Activated CD4-positive, alpha-beta T cell treated with anti-CD3 and anti-CD28 coated beads for 1 hour (primary cell): ENCODE data around the gene DNAJC16.
"Not testable (repeated sequence)": the region's sequence is repeated elsewhere in the genome, so short reads cannot be mapped to it uniquely, and the experiment has no call there.

ENCODE experiments used
- DNase-seq: peaks from one replicate; pipeline ENCODE4 v3.0.0-alpha.2; 2020

The DNAJC16 gene

GRCh38 chr1:15584489-15585363 lies 58.1 kb downstream of the DNAJC16 start, which contains the start of gene AGMAT:
AGMAT (minus strand) TSS chr1:15585051; CDS start chr1:15584967, 84 bp downstream.
- peak; percentile 36 for DNase-seq

GRCh38 chr1:15592285-15592684 lies 65.6 kb downstream of the DNAJC16 start:
- no peak for DNase-seq

- DNase-seq = no peak
These were observed 69.4 kb downstream of the DNAJC16 start for GRCh38 chr1:15595809-15596617.

- no peak for DNase-seq
These were observed 71.8 kb downstream of the DNAJC16 start for GRCh38 chr1:15598436-15598835.

GRCh38 chr1:15603050-15603965 lies 76.7 kb downstream of the DNAJC16 start:
- DNase-seq = peak; percentile 86

GRCh38 chr1:15603966-15604282 lies 77.3 kb downstream of the DNAJC16 start:
- DNase-seq = not testable (repeated sequence)

GRCh38 chr1:15604400-15604799 lies 77.8 kb downstream of the DNAJC16 start:
- not testable (repeated sequence) for DNase-seq

GRCh38 chr1:15605398-15606383 lies 79.0 kb downstream of the DNAJC16 start:
- no peak for DNase-seq

GRCh38 chr1:15609631-15610030 lies 83.0 kb downstream of the DNAJC16 start:
- DNase-seq = no peak

GRCh38 chr1:15610167-15610566 lies 83.5 kb downstream of the DNAJC16 start:
- no peak for DNase-seq

- DNase-seq = no peak
These were observed 89.9 kb downstream of the DNAJC16 start for GRCh38 chr1:15616373-15617172.

- DNase-seq = peak; percentile 91
These were observed 90.8 kb downstream of the DNAJC16 start, which contains the start of gene DDI2 for GRCh38 chr1:15617173-15618076. DDI2 (plus strand) TSS chr1:15617458; CDS start chr1:15617671, 213 bp downstream.

GRCh38 chr1:15618077-15618654 lies 91.5 kb downstream of the DNAJC16 start:
- no peak for DNase-seq

GRCh38 chr1:15618655-15619525 lies 92.2 kb downstream of the DNAJC16 start:
- no peak for DNase-seq

- DNase-seq = no peak
These were observed 93.5 kb downstream of the DNAJC16 start for GRCh38 chr1:15620155-15620545.

- no peak for DNase-seq
These were observed 94.4 kb downstream of the DNAJC16 start for GRCh38 chr1:15620902-15621682.

GRCh38 chr1:15621975-15622374 lies 95.3 kb downstream of the DNAJC16 start:
- DNase-seq = no peak
